Measurements from ENCODE around the gene SALL3.

Gene SALL3

GRCh38 chr18:78965260-78965659 lies 14.4 kb upstream of the SALL3 start:
- no peak for DNase-seq (ENCODE audit: low read depth in 2 of 2, low spot score in 1 of 2)

DNA sequence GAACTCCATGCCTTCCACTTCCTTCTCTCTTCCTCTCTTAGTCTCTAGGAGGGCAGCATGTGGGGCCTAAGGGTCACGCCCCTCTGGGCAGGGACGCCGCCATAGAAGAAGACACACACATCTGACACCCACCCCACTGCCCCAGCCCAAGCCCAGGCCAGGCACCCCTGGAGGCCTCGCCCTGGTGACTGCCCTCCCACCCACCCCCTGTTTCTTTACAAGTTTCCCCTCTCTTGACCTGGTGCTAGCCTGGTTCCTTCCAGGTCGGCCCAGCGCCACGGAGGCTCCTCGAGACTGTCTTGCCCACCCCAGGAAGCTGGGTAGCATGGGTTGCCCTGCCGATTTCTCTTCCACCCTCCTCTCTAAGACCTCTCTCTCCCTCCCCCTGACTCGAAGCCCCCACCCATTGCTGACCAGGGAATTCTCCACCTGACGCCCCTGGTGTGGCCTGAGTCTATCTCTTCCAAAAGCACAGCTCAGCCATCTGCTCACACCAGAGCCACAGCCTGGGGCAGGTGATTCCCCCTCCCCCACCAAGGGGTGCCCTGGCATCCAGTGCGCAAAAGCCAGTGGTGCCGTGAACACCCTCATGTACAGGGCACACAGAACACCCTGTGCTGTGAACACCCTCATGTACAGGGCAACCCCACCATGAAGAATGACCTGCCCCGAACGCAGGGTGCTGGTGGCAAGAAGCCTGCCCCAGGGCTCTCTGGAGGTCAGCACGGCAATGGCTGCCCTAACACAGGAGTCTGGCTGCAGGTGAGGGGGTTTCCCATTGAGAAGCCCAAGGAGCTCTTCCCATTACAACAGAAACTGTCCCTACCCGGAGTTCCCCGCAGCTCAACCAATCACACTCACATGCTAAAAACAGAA lies 13.5 kb upstream of the SALL3 start:
- DNase-seq (ENCODE audit: low read depth in 2 of 2, low spot score in 1 of 2) = no peak

GRCh38 chr18:78966793-78967106 lies 12.9 kb upstream of the SALL3 start:
- DNase-seq (ENCODE audit: low read depth in 2 of 2, low spot score in 1 of 2) = no peak

- DNase-seq (ENCODE audit: low read depth in 2 of 2, low spot score in 1 of 2) = no peak
Measured at GRCh38 chr18:78967692-78968091, 11.9 kb upstream of the SALL3 start.

- DNase-seq (ENCODE audit: low read depth in 2 of 2, low spot score in 1 of 2) = no peak
Measured at GRCh38 chr18:78969574-78970315, 9.9 kb upstream of the SALL3 start.

DNA sequence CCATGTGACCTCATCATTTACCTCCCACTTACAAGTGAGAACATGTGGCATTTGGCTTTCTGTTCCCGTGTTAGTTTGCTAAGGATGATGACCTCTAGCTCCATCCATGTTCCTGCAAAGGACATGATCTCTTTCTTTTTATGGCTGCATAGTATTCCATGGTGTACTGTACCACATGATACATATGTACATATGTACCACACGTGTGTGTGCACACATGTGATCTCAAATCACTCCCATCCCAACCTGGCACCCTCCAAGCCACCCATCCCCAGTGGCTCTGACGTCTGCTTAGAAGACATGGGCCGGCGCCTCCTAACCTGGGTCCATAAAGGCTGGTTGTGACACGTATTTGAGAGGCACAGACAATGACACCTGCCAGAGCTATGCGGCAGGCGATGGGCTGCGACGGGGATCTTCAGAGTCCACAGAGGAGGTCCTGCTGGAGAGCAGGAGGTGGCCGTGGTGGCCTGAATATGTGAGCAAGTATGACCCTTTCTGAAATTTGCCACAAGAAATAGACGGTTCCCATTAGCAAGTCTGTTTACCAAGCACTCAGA lies 8.8 kb upstream of the SALL3 start:
- DNase-seq (ENCODE audit: low read depth in 2 of 2, low spot score in 1 of 2) = no peak

DNA sequence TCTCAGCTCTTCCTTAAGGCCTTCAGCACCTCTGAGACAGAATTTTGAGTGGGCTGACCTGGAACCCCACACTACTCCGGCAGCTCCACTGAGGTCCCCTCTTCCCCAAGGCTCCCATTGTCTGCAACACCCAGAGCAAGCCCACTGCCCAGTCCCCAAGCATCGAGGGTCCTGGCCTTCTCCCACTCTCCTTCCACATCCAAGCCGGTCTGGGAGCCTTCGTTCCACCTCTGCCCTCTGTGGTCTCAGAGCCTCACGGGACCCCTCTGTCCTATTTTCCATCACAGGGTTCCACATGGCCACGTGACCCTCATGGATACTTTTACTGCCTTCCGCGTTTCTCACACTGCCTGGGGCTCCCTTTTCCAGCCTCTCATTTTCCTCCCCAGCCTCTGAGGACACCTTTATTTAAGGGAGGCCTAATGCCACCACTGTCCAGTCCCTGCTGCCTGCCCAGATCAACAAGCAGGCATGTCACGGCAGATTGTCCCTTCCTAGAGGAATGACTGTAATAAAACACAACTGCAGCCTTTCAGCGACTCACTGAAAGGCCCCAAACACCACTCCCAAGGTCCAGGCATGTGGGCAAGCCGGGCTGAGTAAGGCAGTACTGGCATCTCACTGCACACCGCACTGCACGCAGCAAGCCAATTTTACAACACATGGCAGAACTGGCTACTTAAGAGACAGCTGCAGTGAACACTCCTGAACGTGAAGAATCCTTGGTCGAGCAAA lies 7.9 kb upstream of the SALL3 start:
- DNase-seq (ENCODE audit: low read depth in 2 of 2, low spot score in 1 of 2) = no peak

GRCh38 chr18:78972385-78972918 lies 7.2 kb upstream of the SALL3 start:
- DNase-seq (ENCODE audit: low read depth in 2 of 2, low spot score in 1 of 2) = no peak

DNA sequence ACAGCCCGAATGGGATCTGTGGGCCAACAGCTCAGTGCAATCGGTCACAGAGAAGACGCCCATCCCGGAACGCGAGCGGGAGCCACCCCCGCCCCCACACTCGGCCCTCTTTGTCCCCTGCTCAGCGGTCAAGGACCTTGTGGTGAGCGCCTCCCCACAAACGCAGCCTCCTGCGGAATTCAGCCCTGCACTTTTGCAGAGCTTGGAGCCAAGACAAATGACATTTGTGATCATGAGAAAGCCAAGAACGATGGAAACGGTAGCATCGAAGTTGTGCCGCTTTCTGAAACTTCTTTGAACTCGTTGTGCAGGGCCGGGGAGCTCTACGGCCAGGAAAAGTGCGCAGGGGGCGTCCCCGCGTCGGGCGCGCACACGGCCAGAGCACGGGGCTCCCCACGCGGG lies 6.7 kb upstream of the SALL3 start:
- DNase-seq (ENCODE audit: low read depth in 2 of 2, low spot score in 1 of 2) = no peak

DNA sequence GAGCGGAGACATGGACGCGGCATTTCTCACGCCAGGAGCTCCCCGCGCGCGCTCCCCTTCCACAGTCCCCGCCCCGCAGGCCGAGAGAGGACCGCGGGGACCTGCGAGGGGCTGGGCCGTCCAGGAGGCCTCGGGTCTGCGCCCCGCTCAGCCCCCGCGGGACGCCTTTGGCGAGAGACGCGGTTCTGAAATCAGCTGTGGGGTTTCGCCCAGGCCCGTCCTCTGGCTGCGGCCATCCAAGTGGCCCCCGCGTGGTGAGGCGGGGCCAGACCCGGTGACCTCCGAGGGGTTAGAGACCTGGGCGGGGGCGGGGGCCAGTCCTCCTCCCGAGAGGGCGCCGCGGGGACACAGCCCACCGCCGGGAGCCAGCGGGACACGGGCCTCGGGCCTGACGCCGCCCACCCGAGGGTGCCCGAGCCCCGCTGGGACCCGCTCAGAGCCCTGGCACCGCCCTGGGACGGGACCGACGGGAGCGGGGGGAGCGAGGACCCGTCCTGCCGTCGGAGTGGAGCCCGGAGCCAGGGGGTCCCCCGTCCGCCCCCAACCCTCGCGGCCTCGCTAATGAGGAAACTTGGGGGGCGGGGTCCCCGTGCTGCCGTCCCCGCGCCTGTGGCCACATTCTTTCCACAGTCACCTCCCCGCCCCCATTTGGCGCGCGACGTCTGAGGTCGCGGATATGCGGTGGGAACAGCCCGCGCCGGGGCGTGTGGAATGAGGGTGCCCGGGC lies 6.1 kb upstream of the SALL3 start:
- no peak for DNase-seq (ENCODE audit: low read depth in 2 of 2, low spot score in 1 of 2)

DNA sequence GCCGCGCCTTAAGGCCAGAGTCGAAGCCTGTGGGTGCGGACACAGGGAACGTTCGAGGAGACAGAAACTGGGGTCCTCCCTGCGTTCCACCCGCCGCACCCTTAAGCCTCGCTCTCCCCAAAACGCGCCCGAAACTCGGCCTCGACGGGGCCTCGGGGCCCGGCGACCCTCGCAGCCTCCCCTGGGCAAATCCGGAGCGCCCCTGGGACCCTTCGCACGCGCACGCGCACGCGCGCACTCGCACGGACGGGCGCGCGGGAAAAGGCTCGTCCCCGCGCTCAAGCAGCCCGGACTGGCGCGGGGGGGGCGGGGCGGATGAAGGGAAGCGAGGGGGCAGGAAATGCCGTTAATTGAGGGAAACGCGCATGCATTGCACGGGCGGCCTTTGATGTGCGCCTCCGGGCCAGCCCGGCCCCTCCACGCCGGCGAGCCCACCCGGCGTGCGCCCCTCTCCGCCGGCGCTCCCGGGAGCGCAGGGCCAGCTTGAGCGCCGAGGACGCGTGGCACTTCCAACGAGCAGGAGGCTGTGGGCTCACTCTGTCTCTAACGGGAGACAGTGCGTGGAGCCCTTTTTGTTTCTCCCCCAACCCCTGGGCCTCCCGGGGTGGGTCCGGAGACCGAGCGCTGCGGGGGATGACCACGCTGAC lies 5.4 kb upstream of the SALL3 start:
- no peak for DNase-seq (ENCODE audit: low read depth in 2 of 2, low spot score in 1 of 2)

DNA sequence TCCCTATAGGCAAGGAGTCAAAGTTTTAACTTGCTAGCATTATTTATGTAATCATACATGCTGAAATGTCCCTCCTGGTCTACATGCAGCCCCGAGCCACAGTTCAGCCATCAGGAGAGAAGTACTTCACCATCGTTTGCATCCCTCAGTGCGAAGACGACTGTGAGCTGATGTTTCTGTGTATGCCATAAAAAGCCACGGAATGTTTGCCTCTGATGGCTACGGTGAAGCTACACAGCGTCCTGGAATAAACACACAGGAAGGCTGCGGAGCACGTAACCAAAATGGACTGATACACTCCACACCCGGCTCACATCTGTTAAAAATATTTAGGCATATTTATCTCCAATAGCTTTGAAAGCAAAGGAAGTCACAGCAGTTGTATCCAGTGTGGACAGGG lies 4.3 kb upstream of the SALL3 start:
- no peak for DNase-seq (ENCODE audit: low read depth in 2 of 2, low spot score in 1 of 2)

GRCh38 chr18:78975699-78976335 lies 3.8 kb upstream of the SALL3 start:
- no peak for DNase-seq (ENCODE audit: low read depth in 2 of 2, low spot score in 1 of 2)

GRCh38 chr18:78976765-78977636 lies 2.6 kb upstream of the SALL3 start:
- DNase-seq (ENCODE audit: low read depth in 2 of 2, low spot score in 1 of 2) = no peak

GRCh38 chr18:78977637-78978348 lies 1.8 kb upstream of the SALL3 start:
- DNase-seq (ENCODE audit: low read depth in 2 of 2, low spot score in 1 of 2) = no peak

DNA sequence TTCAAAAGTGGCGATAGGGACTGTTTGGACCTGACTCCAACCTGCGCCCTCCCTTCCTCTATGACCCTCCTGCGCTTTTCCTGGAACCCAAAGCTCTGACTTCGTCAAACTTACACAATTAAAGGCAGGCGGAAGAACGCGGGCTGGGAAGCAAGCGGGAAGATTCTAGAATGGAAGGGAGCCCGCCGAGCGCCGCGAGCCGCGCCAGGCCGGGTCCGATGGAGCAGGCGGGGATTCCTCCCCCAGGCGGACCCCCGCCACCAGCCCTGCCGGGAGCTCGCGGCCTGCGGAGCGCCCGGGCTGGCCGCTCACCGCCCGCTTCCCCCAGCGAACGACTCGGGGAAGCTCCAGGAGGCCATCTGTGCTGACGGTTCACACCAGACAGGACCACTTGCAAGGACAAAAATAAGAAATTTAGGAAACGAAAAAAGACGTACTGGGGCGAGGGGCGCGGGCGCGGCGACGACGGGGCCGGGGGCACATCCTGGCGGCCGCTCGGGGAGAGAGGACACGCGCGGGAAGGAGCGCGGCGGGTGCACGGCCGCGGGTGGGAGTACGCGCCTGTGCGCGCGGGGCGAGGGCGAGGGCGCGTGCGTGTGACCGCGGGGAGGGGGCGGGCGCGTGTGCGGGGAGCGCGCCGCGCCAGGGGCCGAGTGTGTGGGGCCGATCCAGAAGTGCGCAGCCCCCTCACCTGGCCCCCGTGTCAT lies 1.1 kb upstream of the SALL3 start:
- no peak for DNase-seq (ENCODE audit: low read depth in 2 of 2, low spot score in 1 of 2)

GRCh38 chr18:78979056-78979729 lies 425 bp upstream of the SALL3 start:
- no peak for DNase-seq (ENCODE audit: low read depth in 2 of 2, low spot score in 1 of 2)
